IMR-90 (cell line): ENCODE measurements around the gene BFAR. TPM values are rescaled to one million over a fixed set of nuclear protein-coding genes. Genes with fewer than 3 reads are reported as not detected.

Experiments used
- ATAC-seq: fragments of 200-7000 bp; cut with Tn5 transposase; 2 replicates; pipeline ENCODE4 v1.9.1; 2020; ENCODE audit warnings: low read depth, mild to moderate bottlenecking, moderate library complexity
- BruUV-seq: library from RNA; stranded (reverse); fragments of 400-500 nt; replicated peaks from 2 replicates; lab custom pipeline; 2021; lab: Mats Ljungman, UMichigan
- CTCF ChIA-PET: fragments of 300-600 bp; formaldehyde crosslinking; extraction: SDS; loops from one replicate; lab custom pipeline; 2021; ENCODE audit warnings: antibody characterized with exemption; lab: Yijun Ruan, JAX
- POLR2A ChIA-PET: fragments of 300-600 bp; sonication (Branson Sonifier 250); formaldehyde crosslinking; loops from one replicate; lab custom pipeline; 2022; ENCODE audit warnings: antibody characterized with exemption; ENCODE audit not compliant: unreplicated experiment; lab: Charles Lee
- DNase-seq: peaks from one replicate; pipeline ENCODE4 v3.0.0; 2013
- H2AFZ ChIP-seq: replicated peaks from 2 replicates; pipeline ENCODE3; 2013; ENCODE audit warnings: low read length, mild to moderate bottlenecking; ENCODE audit not compliant: poor library complexity
- H2AK5ac ChIP-seq: 2 replicates; pipeline ENCODE4 v1.6.1; 2013; ENCODE audit warnings: low read depth, low read length, inconsistent platforms
- H2AK9ac ChIP-seq: replicated peaks from 2 replicates; pipeline ENCODE3; 2013; ENCODE audit warnings: mild to moderate bottlenecking, low read depth, low read length, moderate library complexity; ENCODE audit not compliant: poor library complexity
- H2BK120ac ChIP-seq: 2 replicates; pipeline ENCODE4 v1.6.1; 2013; ENCODE audit warnings: low read depth, low read length, inconsistent platforms
- H2BK15ac ChIP-seq: 3 replicates; pipeline ENCODE4 v1.6.1; 2013; ENCODE audit warnings: low read depth, low read length, inconsistent platforms
- H2BK20ac ChIP-seq: 2 replicates; pipeline ENCODE4 v1.6.1; 2013; ENCODE audit warnings: low read depth, mild to moderate bottlenecking, inconsistent platforms, low read length, moderate library complexity
- H2BK5ac ChIP-seq: 2 replicates; pipeline ENCODE4 v1.6.1; 2013; ENCODE audit warnings: mild to moderate bottlenecking, low read depth, low read length, inconsistent platforms; ENCODE audit not compliant: poor library complexity, severe bottlenecking
- H3K14ac ChIP-seq: replicated peaks from 2 replicates; pipeline ENCODE4 v1.6.1; 2013; ENCODE audit warnings: low read depth, low read length, inconsistent platforms
- H3K18ac ChIP-seq: 2 replicates; pipeline ENCODE4 v1.6.1; 2013; ENCODE audit warnings: low read depth, low read length, control low read depth
- H3K23ac ChIP-seq: 2 replicates; pipeline ENCODE4 v1.6.1; 2013; ENCODE audit warnings: low read depth, low read length, inconsistent platforms
- H3K27ac ChIP-seq: 2 replicates; pipeline ENCODE4 v1.5.1; 2013; ENCODE audit warnings: mild to moderate bottlenecking, control low read depth, low read length; ENCODE audit not compliant: insufficient read depth
- H3K27me3 ChIP-seq: 2 replicates; pipeline ENCODE4 v1.6.1; 2013; ENCODE audit warnings: low read length; ENCODE audit not compliant: control insufficient read depth, insufficient read depth
- H3K36me3 ChIP-seq: 2 replicates; pipeline ENCODE4 v1.6.1; 2013; ENCODE audit warnings: low read length, mixed read lengths; ENCODE audit not compliant: control insufficient read depth, insufficient read depth
- H3K4ac ChIP-seq: 2 replicates; pipeline ENCODE4 v1.6.1; 2013; ENCODE audit warnings: low read depth, low read length, inconsistent platforms
- H3K4me1 ChIP-seq: 2 replicates; pipeline ENCODE4 v1.6.1; 2013; ENCODE audit warnings: low read length, mixed read lengths; ENCODE audit not compliant: control insufficient read depth, insufficient read depth
- H3K4me2 ChIP-seq: 2 replicates; pipeline ENCODE4 v1.6.1; 2013; ENCODE audit warnings: low read depth, mild to moderate bottlenecking, control low read depth, low read length, moderate library complexity
- H3K4me3 ChIP-seq: 2 replicates; pipeline ENCODE4 v1.5.1; 2013; ENCODE audit warnings: low read depth, mild to moderate bottlenecking, control low read depth, low read length, moderate library complexity; ENCODE audit not compliant: insufficient read depth
- H3K56ac ChIP-seq: 2 replicates; pipeline ENCODE4 v1.6.1; 2013; ENCODE audit warnings: low read length, inconsistent platforms; ENCODE audit not compliant: insufficient read depth; ENCODE audit errors: extremely low read depth
- H3K79me1 ChIP-seq, 2 experiments: 2 replicates each; pipeline ENCODE4 v1.6.1; 2013; ENCODE audit warnings: low read length in 2 of 2, inconsistent platforms in 1 of 2, low read depth in 1 of 2
- H3K9ac ChIP-seq: 2 replicates; pipeline ENCODE4 v1.6.1; 2013; ENCODE audit warnings: low read depth, low read length, control low read depth
- H3K9me1 ChIP-seq: 2 replicates; pipeline ENCODE4 v1.6.1; 2013; ENCODE audit warnings: low read length, inconsistent platforms; ENCODE audit not compliant: insufficient read depth
- H3K9me3 ChIP-seq: 2 replicates; pipeline ENCODE4 v1.6.1; 2013; ENCODE audit warnings: low read length; ENCODE audit not compliant: control insufficient read depth, insufficient read depth
- H4K20me1 ChIP-seq: 2 replicates; pipeline ENCODE4 v1.6.1; 2013; ENCODE audit warnings: low read length, inconsistent platforms; ENCODE audit not compliant: insufficient read depth
- H4K5ac ChIP-seq: 2 replicates; pipeline ENCODE4 v1.6.1; 2013; ENCODE audit warnings: mild to moderate bottlenecking, low read depth, low read length, control low read depth
- H4K8ac ChIP-seq, 2 experiments: 2 replicates each; pipeline ENCODE4 v1.6.1; 2013; ENCODE audit warnings: low read depth in 2 of 2, low read length in 2 of 2, control low read depth in 1 of 2, inconsistent platforms in 1 of 2
- H4K91ac ChIP-seq: 2 replicates; pipeline ENCODE4 v1.6.1; 2013; ENCODE audit warnings: low read depth, low read length, inconsistent platforms; ENCODE audit not compliant: insufficient read depth
- CEBPB ChIP-seq: IDR thresholded peaks from 2 replicates; pipeline ENCODE4 v1.6.1; 2012; ENCODE audit warnings: low read depth, low read length, improper control_type of control experiment
- CHD1 ChIP-seq: IDR thresholded peaks from 2 replicates; pipeline ENCODE4 v1.6.1; 2012; ENCODE audit warnings: low read depth, low read length, improper control_type of control experiment
- MAFK ChIP-seq: IDR thresholded peaks from 2 replicates; pipeline ENCODE4 v1.6.1; 2012; ENCODE audit warnings: low read depth, low read length, improper control_type of control experiment
- MAZ ChIP-seq: IDR thresholded peaks from 2 replicates; pipeline ENCODE4 v1.6.1; 2012; ENCODE audit warnings: low read depth, mild to moderate bottlenecking, low read length, improper control_type of control experiment, moderate library complexity, borderline replicate concordance
- MXI1 ChIP-seq: IDR thresholded peaks from 2 replicates; pipeline ENCODE4 v1.6.1; 2012; ENCODE audit warnings: low read depth, mild to moderate bottlenecking, low read length, moderate library complexity, borderline replicate concordance
- NFE2L2 ChIP-seq: fragments of 150-350 bp; IDR thresholded peaks from 2 replicates; pipeline ENCODE4 v1.6.1; 2016; ENCODE audit warnings: low read depth, mild to moderate bottlenecking, low read length
- POLR2A ChIP-seq: IDR thresholded peaks from 2 replicates; pipeline ENCODE4 v1.6.1; 2012; ENCODE audit warnings: mild to moderate bottlenecking, low read depth, low read length
- RAD21 ChIP-seq: IDR thresholded peaks from 2 replicates; pipeline ENCODE4 v1.6.1; 2012; ENCODE audit warnings: low read length, improper control_type of control experiment
- RCOR1 ChIP-seq: IDR thresholded peaks from 2 replicates; pipeline ENCODE4 v1.6.1; 2012; ENCODE audit warnings: mild to moderate bottlenecking, low read length, improper control_type of control experiment; ENCODE audit not compliant: insufficient replicate concordance
- RFX5 ChIP-seq: IDR thresholded peaks from 2 replicates; pipeline ENCODE4 v1.8.0; 2012; ENCODE audit warnings: low read depth, mild to moderate bottlenecking, low read length, moderate library complexity
- SMC3 ChIP-seq: fragments of 150-350 bp; IDR thresholded peaks from 2 replicates; pipeline ENCODE4 v1.6.1; 2016; ENCODE audit warnings: low read depth, mild to moderate bottlenecking, antibody characterized with exemption, low read length, moderate library complexity
- WGBS, 2 experiments: methylation state at CpG; one replicate each; pipeline versions ENCODE4 v1.1.5 to v1.1.7; 2013; ENCODE audit warnings: missing lambda C conversion rate in 2 of 2; ENCODE audit not compliant: insufficient read length in 1 of 2; ENCODE audit errors: extremely low coverage in 2 of 2; 5-methylcytosine and 5-hydroxymethylcytosine counted together
- dilution Hi-C: fragments of 300-500 bp; cut with HindIII; formaldehyde crosslinking; loops from one replicate; pipeline ENCODE4 v1.14.3; 2018; ENCODE audit warnings: low sequenced_read_pairs; ENCODE audit not compliant: unreplicated experiment
- in situ Hi-C: fragments of 300-500 bp; cut with MboI; formaldehyde crosslinking; loops from 3 replicates; pipeline ENCODE4 v1.14.3; 2019; ENCODE audit warnings: low sequenced_read_pairs, inconsistent platforms, mixed read lengths
- intact Hi-C: fragments of 100-400 bp; cut with micrococcal nuclease; formaldehyde crosslinking; loops from 2 replicates; pipeline ENCODE4 v1.10.0; 2022
- polyA plus RNA-seq, 3 experiments: library from polyadenylated mRNA; depleted of rRNA; stranded (reverse); fragments of >200 nt; gene quantifications; 2 replicates each; pipeline ENCODE4 v1.2.3, GENCODE V29; 2012; ENCODE audit warnings: low replicate concordance in 1 of 3
- total RNA-seq: library from RNA; depleted of rRNA; stranded (reverse); fragments of >200 nt; gene quantifications from 2 replicates; pipeline ENCODE4 v1.2.3, GENCODE V29; 2012
- TF ChIP-seq, protein P1 (sequence below): conservative IDR thresholded peaks from 2 replicates; pipeline ENCODE4 v1.5.1; 2012; ENCODE audit warnings: mild to moderate bottlenecking, low read depth, low read length, improper control_type of control experiment
- TF ChIP-seq, protein P2 (sequence below): fragments of 150-350 bp; IDR thresholded peaks from 2 replicates; pipeline ENCODE4 v1.6.1; 2016; ENCODE audit warnings: low read depth, mild to moderate bottlenecking, low read length, moderate library complexity, borderline replicate concordance
- TF ChIP-seq, protein P3 (sequence below): fragments of 150-350 bp; IDR thresholded peaks from 2 replicates; pipeline ENCODE4 v1.6.1; 2017; ENCODE audit warnings: mild to moderate bottlenecking, antibody characterized with exemption, low read length, low read depth

Gene BFAR
- total and polyA plus RNA-seq, 2 of the 4 experiments (the other 2 are of a cell fraction), result 46.6 to 56.5 TPM

DNA sequence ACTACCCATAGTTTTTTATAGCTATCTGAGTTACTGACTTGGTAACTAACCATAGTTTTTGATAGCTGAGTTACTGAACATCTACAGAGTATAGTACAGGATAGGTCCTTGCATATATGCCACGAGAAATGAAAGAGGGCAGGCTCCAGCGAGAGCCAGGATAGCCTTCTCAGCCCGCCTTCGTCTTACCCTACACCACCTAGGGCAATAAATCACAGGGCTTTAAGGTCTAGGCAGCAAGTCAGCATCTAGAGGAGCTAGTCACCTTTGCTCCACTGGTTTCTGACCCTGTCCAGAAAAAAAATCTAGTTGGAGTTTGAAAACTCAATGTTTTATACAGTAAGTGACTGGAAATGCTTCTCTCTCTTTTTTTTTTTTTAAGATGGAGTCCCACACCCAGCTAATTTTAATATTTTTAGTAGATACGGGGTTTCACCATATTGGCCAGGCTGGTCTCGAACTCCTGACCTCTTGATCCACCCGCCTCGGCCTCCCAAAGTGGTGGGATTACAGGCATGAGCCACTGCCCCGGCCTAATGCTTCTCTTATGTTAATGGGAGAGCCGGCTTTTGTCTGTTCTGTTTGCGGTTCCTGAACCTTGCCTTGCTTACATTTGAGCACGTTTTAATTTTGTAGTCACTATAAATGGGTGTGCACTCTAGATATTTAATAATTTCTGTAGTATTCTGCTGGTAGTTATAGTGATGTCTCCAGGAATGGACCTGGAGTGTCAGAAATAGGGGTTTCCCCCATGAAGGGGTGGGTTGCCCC is 2.8 kb downstream of the BFAR start:
- Histone ChIP-seq H3K4me2 (no peak overlapping the region), H3K23ac (no peak overlapping the region)

More for the DNA sequence above, 2.8 kb downstream of the BFAR start:
- H3K18ac ChIP-seq, result no peak overlapping the region
- H3K4me3 ChIP-seq, result no peak overlapping the region
- no peak overlapping the region for H2BK20ac ChIP-seq
- no TSS peak for BruUV-seq
- TF ChIP-seq CHD1 (no peak), MAFK (no peak), MAZ (no peak), RFX5 (no peak), MXI1 (no peak), RCOR1 (no peak), POLR2A (no peak), NFE2L2 (no peak), CEBPB (no peak), SMC3 (no peak), RAD21 (no peak)
- TF ChIP-seq, protein P1, sequence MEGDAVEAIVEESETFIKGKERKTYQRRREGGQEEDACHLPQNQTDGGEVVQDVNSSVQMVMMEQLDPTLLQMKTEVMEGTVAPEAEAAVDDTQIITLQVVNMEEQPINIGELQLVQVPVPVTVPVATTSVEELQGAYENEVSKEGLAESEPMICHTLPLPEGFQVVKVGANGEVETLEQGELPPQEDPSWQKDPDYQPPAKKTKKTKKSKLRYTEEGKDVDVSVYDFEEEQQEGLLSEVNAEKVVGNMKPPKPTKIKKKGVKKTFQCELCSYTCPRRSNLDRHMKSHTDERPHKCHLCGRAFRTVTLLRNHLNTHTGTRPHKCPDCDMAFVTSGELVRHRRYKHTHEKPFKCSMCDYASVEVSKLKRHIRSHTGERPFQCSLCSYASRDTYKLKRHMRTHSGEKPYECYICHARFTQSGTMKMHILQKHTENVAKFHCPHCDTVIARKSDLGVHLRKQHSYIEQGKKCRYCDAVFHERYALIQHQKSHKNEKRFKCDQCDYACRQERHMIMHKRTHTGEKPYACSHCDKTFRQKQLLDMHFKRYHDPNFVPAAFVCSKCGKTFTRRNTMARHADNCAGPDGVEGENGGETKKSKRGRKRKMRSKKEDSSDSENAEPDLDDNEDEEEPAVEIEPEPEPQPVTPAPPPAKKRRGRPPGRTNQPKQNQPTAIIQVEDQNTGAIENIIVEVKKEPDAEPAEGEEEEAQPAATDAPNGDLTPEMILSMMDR, result no peak
- TF ChIP-seq, protein P2, sequence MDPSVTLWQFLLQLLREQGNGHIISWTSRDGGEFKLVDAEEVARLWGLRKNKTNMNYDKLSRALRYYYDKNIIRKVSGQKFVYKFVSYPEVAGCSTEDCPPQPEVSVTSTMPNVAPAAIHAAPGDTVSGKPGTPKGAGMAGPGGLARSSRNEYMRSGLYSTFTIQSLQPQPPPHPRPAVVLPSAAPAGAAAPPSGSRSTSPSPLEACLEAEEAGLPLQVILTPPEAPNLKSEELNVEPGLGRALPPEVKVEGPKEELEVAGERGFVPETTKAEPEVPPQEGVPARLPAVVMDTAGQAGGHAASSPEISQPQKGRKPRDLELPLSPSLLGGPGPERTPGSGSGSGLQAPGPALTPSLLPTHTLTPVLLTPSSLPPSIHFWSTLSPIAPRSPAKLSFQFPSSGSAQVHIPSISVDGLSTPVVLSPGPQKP, result no peak
- TF ChIP-seq, protein P3, sequence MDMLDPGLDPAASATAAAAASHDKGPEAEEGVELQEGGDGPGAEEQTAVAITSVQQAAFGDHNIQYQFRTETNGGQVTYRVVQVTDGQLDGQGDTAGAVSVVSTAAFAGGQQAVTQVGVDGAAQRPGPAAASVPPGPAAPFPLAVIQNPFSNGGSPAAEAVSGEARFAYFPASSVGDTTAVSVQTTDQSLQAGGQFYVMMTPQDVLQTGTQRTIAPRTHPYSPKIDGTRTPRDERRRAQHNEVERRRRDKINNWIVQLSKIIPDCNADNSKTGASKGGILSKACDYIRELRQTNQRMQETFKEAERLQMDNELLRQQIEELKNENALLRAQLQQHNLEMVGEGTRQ, result no peak
- H3K27me3 ChIP-seq, result no peaks in the 10 kb centered on the region
- peaks cover 3% of the 10 kb centered on the region; the same call in 1 of the 2 replicates for H3K4me1 ChIP-seq
- H2AK5ac ChIP-seq, result no peak overlapping the region
- H2BK15ac ChIP-seq, result no peak overlapping the region
- H4K5ac ChIP-seq, result no peak overlapping the region
- H2AK9ac ChIP-seq, result no peak overlapping the region
- H2BK120ac ChIP-seq, result no peak overlapping the region
- H2BK5ac ChIP-seq, result no peak overlapping the region
- H3K4ac ChIP-seq, result no peak overlapping the region
- no peak overlapping the region for H4K91ac ChIP-seq
- H3K9ac ChIP-seq, result no peak overlapping the region
- ChIA-PET POLR2A (no interaction called here), CTCF (no interaction called here)
- H2AFZ ChIP-seq, result no peak overlapping the region
- H4K20me1 ChIP-seq, result peaks cover 55% of the 10 kb centered on the region
- no peak for ATAC-seq
- DNase-seq, result no peak
- no peak overlapping the region for H3K14ac ChIP-seq
- no peaks in the 10 kb centered on the region for H3K9me3 ChIP-seq
- dilution Hi-C loops (no loop called here), intact Hi-C loops (no loop called here), in situ Hi-C loops (loop anchor here (25.0 kb wide), 1 partner anchor 327 kb away; no protein-coding TSS in a partner anchor)
- no peak overlapping the region for H4K8ac ChIP-seq
- no peaks in the 10 kb centered on the region; the same call in 1 of the 2 replicates for H3K9me1 ChIP-seq
- peaks cover 7 to 57% of the 10 kb centered on the region in 2 experiments; a peak in 3 of 4 replicates for H3K79me1 ChIP-seq
- no CpG with 5 or more reads among the region's 12 CpGs for WGBS, 2 experiments
- peaks cover 11% of the 10 kb centered on the region for H3K36me3 ChIP-seq
- no peak overlapping the region for H3K56ac ChIP-seq
- H3K27ac ChIP-seq, result no peak overlapping the region
